C4-2B (cell line): ENCODE results near the gene HAUS3.

Source experiments
- H3K27ac ChIP-seq: fragments of 450-650 bp; 2 replicates; pipeline ENCODE4 v1.5.1; 2017
- CTCF ChIP-seq: fragments of 450-650 bp; conservative IDR thresholded peaks from 2 replicates; pipeline ENCODE4 v1.5.1; 2017; ENCODE audit warnings: mild to moderate bottlenecking
- ZFX ChIP-seq: fragments of 450-650 bp; IDR thresholded peaks from 2 replicates; pipeline ENCODE4 v1.6.1; 2017

The HAUS3 gene

GRCh38 chr4:2236944-2237666 is 4.8 kb downstream of the HAUS3 start:
- H3K27ac ChIP-seq: no peak overlapping the region

GRCh38 chr4:2231082-2231481 is 10.8 kb downstream of the HAUS3 start:
- no peak overlapping the region for H3K27ac ChIP-seq
- TF ChIP-seq ZFX (no peak), CTCF (no peak)

More at GRCh38 chr4:2236944-2237666, 4.8 kb downstream of the HAUS3 start:
- no peak for TF ChIP-seq CTCF
- no peak for TF ChIP-seq ZFX

- no peak for TF ChIP-seq ZFX
- TF ChIP-seq CTCF: no peak
Measured at GRCh38 chr4:2226261-2226660, 15.7 kb downstream of the HAUS3 start.

GRCh38 chr4:2222838-2223237 is 19.1 kb downstream of the HAUS3 start:
- H3K27ac ChIP-seq: peak overlapping the region; percentile 53
- TF ChIP-seq ZFX (no peak), CTCF (no peak)

More at GRCh38 chr4:2226261-2226660, 15.7 kb downstream of the HAUS3 start:
- no peak overlapping the region for H3K27ac ChIP-seq

GRCh38 chr4:2221378-2221777 is 20.5 kb downstream of the HAUS3 start:
- H3K27ac ChIP-seq: 0 out of 2 replicates have a peak overlapping the region, but pooled peaks have one; percentile 53

GRCh38 chr4:2220016-2220630 is 21.8 kb downstream of the HAUS3 start:
- TF ChIP-seq ZFX: no peak
- peak; percentile 88 for TF ChIP-seq CTCF
- no peak overlapping the region for H3K27ac ChIP-seq

GRCh38 chr4:2219233-2219760 is 22.6 kb downstream of the HAUS3 start:
- TF ChIP-seq CTCF (no peak), ZFX (no peak)
- no peak overlapping the region for H3K27ac ChIP-seq
